Immature natural killer cell (primary cell): ENCODE measurements around the gene MIR17HG. TPM values are rescaled to one million over a fixed set of nuclear protein-coding genes. Genes with fewer than 3 reads are reported as not detected.
A peak's percentile ranks its signal among the peaks of the same experiment; 100 is the strongest.

Source experiments
- DNase-seq, 3 donors: peaks; one replicate each; pipeline ENCODE4 v3.0.0; 2022; ENCODE audit warnings: mixed read lengths in 1 of 3
- H3K27ac Mint-ChIP-seq, 6 donors: one replicate each; pipeline ENCODE4 v1.8.0; 2020; ENCODE audit warnings: mixed read lengths in 6 of 6, mild to moderate bottlenecking in 5 of 6, inconsistent platforms in 4 of 6, moderate library complexity in 3 of 6
- H3K27me3 Mint-ChIP-seq, 3 donors: one replicate each; pipeline ENCODE4 v1.8.0; 2020 to 2021; ENCODE audit warnings: low read depth in 3 of 3, mild to moderate bottlenecking in 3 of 3, mixed read lengths in 3 of 3, moderate library complexity in 3 of 3, inconsistent platforms in 1 of 3
- H3K36me3 Mint-ChIP-seq, 3 donors: one replicate each; pipeline ENCODE4 v1.8.0; 2020; ENCODE audit warnings: mixed read lengths in 3 of 3, inconsistent platforms in 2 of 3, mild to moderate bottlenecking in 2 of 3
- H3K4me1 Mint-ChIP-seq, 2 donors: one replicate each; pipeline ENCODE4 v1.8.0; 2020; ENCODE audit warnings: inconsistent platforms in 2 of 2, mild to moderate bottlenecking in 2 of 2, mixed read lengths in 2 of 2, moderate library complexity in 1 of 2
- H3K4me3 Mint-ChIP-seq, 5 donors: one replicate each; pipeline ENCODE4 v1.8.0; 2020; ENCODE audit warnings: mild to moderate bottlenecking in 5 of 5, mixed read lengths in 5 of 5, inconsistent platforms in 3 of 5, moderate library complexity in 3 of 5
- H3K9me3 Mint-ChIP-seq, 6 donors: one replicate each; pipeline ENCODE4 v1.8.0; 2020; ENCODE audit warnings: mild to moderate bottlenecking in 6 of 6, mixed read lengths in 6 of 6, inconsistent platforms in 4 of 6, moderate library complexity in 3 of 6
- polyA plus RNA-seq, 3 donors: library from polyadenylated mRNA; unstranded; fragments of 300-500 nt; fragmentation: Illumina TruSeq; gene quantifications; one replicate each; pipeline ENCODE4 v1.2.3, GENCODE V29; 2021

The MIR17HG gene
- polyA plus RNA-seq, 3 donors from 2014 or later = 0.12 to 0.68 (median 0.26) TPM

DNA sequence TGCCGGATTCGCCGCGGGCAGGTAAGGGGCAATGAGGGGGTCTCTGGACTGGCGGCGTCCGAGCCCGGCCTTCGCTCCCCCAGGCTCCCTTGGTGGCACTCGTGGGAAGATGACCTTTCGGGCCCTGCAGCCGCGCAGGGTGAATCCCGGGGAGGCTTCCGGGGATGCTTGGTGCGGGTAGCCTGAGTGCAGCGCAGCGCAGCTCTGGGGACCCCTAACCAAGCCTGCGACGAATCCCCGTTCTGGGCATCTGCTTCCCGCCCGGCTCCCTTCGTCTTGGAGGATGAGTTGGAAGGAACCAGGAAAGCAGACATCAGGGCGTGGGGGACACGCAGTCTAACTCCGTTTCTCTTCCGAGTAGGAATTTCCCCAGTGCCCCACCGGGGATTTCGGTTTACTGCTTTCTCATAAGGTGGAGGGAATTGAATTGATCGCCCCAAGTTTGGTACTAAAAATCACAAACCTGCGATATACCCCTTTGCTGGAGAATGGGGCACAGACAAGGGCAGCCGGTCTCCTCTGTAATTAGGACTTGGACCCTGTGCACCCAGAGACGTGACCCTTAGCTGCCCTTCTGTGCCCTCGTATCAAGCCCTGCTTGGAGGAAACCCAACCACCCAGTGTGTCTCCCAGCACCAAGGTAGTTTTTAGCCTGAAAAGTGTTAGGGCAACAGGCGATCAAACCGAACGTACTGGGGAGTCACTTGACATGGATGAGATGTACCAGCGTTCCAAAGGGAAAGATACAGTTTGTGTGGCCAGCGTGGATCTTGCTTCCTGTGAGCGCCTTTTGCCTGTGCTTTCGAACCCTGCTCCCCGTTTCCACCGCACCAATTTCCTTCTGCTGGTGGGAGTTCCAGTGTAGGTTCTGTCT, 51.9 kb downstream of the MIR17HG start:
- H3K4me1 Mint-ChIP-seq = peaks cover 10 to 16% of the 10 kb centered on the region in 2 donors
- H3K27ac Mint-ChIP-seq = no peak overlapping the region
- peak overlapping the region; percentile 56 to 80 (median 69) for H3K4me3 Mint-ChIP-seq
- no peak for DNase-seq
- peaks cover 8 to 15% (median 10%) of the 10 kb centered on the region in 3 donors for H3K27me3 Mint-ChIP-seq
- no peaks in the 10 kb centered on the region for H3K9me3 Mint-ChIP-seq
- H3K36me3 Mint-ChIP-seq = no peaks in the 10 kb centered on the region

DNA sequence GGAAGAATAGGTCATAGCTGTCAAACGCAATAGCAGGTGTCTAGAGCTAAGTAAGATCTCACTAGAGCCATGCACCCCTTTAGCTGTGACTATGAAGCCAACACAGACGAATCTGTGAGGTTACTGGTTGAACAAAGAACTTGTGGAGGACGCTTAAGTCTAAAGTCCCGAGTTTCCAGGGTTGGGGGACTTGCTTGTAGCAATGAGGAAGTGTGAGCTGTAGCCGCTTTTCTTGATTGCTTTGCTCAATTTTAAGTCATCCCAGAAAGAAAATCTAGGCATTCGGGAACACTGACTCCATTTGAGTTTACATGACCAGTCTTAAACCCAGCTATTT, 52.5 kb downstream of the MIR17HG start:
- Mint-ChIP-seq H3K27me3 (peaks cover 8 to 12% (median 9%) of the 10 kb centered on the region in 3 donors), H3K27ac (no peak overlapping the region), H3K36me3 (no peaks in the 10 kb centered on the region), H3K9me3 (no peaks in the 10 kb centered on the region), H3K4me3 (peak overlapping the region in 4 of 5 donors; percentile 55 to 80 (median 60)), H3K4me1 (peaks cover 10 to 16% of the 10 kb centered on the region in 2 donors)
- no peak for DNase-seq

DNA sequence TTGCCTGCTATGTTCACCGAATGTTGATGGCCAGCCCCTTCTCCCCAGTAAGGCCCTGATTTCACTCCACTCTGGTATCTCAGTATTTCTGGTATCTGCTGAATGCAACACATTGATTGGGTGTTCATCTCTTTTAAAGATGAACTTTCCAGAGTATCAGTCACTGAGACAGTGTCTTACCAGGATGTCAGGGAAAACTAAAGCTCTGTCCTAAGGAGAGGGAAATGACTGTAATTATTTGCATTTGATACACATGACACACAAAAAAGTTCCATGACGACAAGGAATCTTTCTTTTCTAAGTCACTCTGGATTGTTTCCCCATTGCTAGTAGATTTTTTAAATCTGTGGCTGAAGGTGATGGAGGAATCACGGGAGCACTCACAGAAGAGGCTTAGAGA, 53.2 kb downstream of the MIR17HG start:
- peak overlapping the region in 2 of 5 donors; percentile 2 to 33 for H3K4me3 Mint-ChIP-seq
- H3K27me3 Mint-ChIP-seq = peaks cover 8 to 12% (median 8%) of the 10 kb centered on the region in 3 donors
- H3K36me3 Mint-ChIP-seq = no peaks in the 10 kb centered on the region
- H3K27ac Mint-ChIP-seq = no peak overlapping the region
- no peak for DNase-seq
- H3K9me3 Mint-ChIP-seq = no peaks in the 10 kb centered on the region
- peaks cover 10 to 16% of the 10 kb centered on the region in 2 donors for H3K4me1 Mint-ChIP-seq

DNA sequence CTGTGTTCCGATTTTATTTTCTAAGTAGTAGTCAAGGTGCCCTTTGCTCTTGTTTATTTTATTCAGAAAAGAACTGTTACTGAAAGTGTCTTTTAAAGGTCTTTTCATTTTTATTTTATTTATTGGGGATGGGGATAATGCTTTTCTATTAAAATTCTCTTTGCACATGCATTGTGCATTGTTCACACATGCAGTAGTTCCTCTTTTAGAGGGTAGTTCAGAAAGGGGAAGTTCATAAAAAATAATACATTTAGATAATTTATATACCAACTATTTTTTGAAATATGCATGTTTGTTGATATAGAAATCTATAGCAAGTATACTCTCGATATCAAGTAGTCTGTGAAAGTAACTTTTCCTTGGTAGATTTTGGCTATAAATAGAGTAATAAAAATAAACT, 54.4 kb downstream of the MIR17HG start:
- peaks cover 6 to 12% (median 8%) of the 10 kb centered on the region in 3 donors for H3K27me3 Mint-ChIP-seq
- no peak overlapping the region for H3K4me3 Mint-ChIP-seq
- H3K9me3 Mint-ChIP-seq = peaks cover 0 to 3% (median 0%) of the 10 kb centered on the region in 6 donors
- H3K4me1 Mint-ChIP-seq = peaks cover 10 to 16% of the 10 kb centered on the region in 2 donors
- no peak overlapping the region for H3K27ac Mint-ChIP-seq
- no peaks in the 10 kb centered on the region for H3K36me3 Mint-ChIP-seq
- DNase-seq = no peak

Other genes starting within 250 kb of the MIR17HG start
- under 1 TPM in 1 of 3 donors, not detected in 2; 0.58 TPM for gene GPC5, start 50.9 kb downstream of the MIR17HG start, polyA plus RNA-seq